ENCODE data around the gene PTPRA.

Gene PTPRA

DNA sequence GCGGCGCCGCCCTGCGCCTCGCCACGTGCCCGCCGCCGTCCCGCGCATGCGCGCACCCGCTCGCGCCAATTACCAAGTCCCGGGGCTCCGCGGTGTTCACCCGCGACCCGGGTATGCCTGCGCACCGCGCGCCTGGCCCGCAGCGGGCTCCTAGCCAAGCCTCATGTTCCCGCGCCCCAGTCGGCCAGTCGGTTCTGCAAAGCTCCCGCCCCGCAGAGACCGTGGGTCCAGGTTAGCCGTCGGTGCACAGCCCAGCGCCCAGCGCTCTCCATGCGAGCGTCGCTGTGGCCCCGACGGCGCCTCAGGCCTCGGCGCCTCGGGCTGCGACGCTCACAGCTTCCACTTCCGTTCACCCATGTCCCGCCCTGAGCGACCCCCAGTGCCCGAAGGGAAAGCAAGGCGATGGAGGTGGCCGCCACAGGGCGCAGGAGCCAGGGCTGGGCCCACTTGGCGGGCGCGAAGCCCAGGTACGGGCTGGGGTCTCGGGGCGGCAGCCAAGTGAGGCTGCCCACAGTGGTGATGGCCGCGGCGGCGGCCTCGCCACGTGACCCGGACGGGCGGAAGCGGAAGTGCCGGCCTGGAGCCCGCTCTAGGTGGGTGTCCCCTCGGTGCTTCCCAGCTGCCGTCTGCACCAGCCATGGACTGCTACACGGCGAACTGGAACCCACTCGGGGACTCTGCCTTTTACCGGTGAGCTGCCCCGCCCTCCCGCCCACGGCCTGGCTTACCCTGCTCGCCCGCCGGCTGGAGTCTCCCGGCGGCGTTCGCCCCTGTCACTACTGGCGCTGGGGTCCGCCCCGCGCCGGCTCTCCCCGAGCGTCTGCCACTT, 32.9 kb upstream of the PTPRA start, which contains the start of the genes PCED1A and VPS16:
TSS of gene PCED1A (minus strand) at position 518 of the 829 bp plus-strand sequence. CDS start 743 bp downstream, outside the sequence.
TSS of gene VPS16 (plus strand) at position 608 of the 829 bp plus-strand sequence. CDS start at position 638, 30 bp downstream.
- peak within 1 kb of the TSS; percentile 91 for H3K4me3 ChIP-seq (ENCODE audit: low read length)
- no peak for TF ChIP-seq ZNF274 (IDR thresholded peaks at IDR 0.05; ENCODE audit: low read depth, low read length)

GRCh38 chr20:2840967-2841531, 32.2 kb upstream of the PTPRA start:
- H3K4me3 ChIP-seq (ENCODE audit: low read length): peak overlapping the region; percentile 91
- no peak for TF ChIP-seq ZNF274 (IDR thresholded peaks at IDR 0.05; ENCODE audit: low read depth, low read length)

- no peak for TF ChIP-seq ZNF274 (IDR thresholded peaks at IDR 0.05; ENCODE audit: low read depth, low read length)
- H3K4me3 ChIP-seq (ENCODE audit: low read length): no peak overlapping the region
Measured at GRCh38 chr20:2845607-2846006, 27.7 kb upstream of the PTPRA start.

- no peak for TF ChIP-seq ZNF274 (IDR thresholded peaks at IDR 0.05; ENCODE audit: low read depth, low read length)
- H3K4me3 ChIP-seq (ENCODE audit: low read length): no peak overlapping the region
Measured at GRCh38 chr20:2846698-2847097, 26.6 kb upstream of the PTPRA start.

DNA sequence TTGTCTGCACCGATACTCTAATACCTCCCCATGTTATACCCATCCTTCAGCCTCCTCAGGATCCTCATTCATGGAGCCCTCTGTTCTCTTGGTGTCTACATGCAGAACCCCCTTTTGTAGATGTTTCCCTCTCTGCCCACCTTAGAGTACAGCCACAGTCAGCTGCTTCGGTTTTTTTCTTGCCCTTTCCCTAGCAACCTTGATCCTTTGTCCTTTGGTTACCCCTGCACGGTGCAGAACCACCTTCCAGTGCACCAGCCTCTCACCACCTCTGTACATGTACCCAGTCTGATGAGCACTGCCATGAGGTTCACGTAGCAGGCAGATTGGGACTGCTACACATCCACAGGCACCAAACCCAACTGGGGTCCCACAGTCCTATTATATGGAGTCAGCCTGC, 25.5 kb upstream of the PTPRA start:
- TF ChIP-seq ZNF274 (IDR thresholded peaks at IDR 0.05; ENCODE audit: low read depth, low read length): no peak
- no peak overlapping the region for H3K4me3 ChIP-seq (ENCODE audit: low read length)

DNA sequence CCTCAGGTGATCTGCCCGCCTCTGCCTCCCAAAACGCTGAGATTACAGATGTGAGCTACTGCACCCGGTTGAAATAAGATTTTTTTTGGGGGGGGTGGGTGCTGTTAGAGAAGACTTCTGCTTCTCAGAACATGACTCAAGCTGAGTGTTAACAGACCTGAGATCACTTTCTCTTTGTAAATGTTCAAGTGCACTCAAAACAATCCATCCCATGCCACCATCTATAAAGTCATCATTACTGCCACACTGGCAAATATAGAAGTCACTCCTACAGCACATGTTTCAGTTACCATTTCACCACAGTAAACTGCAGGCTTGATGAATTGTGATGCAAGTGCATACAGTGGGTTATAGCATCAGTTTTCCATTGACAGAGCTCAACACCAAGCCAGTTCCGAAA, 23.8 kb upstream of the PTPRA start:
- no peak overlapping the region for H3K4me3 ChIP-seq (ENCODE audit: low read length)
- TF ChIP-seq ZNF274 (IDR thresholded peaks at IDR 0.05; ENCODE audit: low read depth, low read length): no peak

GRCh38 chr20:2851086-2851485, 22.2 kb upstream of the PTPRA start:
- H3K4me3 ChIP-seq (ENCODE audit: low read length): no peak overlapping the region
- no peak for TF ChIP-seq ZNF274 (IDR thresholded peaks at IDR 0.05; ENCODE audit: low read depth, low read length)

GRCh38 chr20:2858591-2858990, 14.7 kb upstream of the PTPRA start:
- TF ChIP-seq ZNF274 (IDR thresholded peaks at IDR 0.05; ENCODE audit: low read depth, low read length): no peak
- H3K4me3 ChIP-seq (ENCODE audit: low read length): no peak overlapping the region

DNA sequence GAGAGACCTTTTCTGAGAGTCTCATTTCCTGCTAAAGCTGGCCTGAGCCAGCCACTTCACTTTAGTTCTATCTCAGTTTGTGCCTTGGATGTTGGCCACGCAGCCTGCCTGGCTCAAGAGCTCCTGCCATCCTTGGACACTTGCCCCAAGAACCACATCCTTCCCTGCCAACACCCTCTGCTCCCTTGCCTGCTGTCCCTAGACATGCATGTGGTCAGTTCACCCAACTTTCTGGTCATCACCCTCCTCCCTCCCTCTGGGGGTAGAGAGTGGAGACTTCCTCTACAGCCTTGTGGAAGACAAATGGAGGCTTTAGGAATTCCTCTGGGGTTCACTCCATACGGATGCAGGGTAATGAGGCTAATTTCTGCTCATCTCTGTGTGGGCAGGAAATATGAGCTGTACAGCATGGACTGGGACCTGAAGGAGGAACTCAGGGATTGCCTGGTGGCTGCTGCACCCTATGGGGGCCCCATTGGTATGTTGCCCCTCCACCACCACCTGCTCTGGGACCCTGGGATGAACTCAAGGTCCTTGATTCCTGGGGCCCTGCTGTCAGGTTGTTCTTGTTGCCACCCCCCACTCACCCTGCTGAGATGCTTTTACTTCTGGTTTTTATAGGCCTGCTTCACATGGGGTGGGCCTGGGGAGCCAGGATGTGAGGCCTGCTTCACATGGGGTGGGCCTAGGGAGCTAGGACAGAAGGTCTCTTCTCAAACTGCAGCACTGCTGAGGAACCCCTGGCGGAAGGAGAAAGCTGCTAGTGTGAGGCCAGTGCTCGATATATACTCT, 13.8 kb upstream of the PTPRA start:
- no peak for TF ChIP-seq ZNF274 (IDR thresholded peaks at IDR 0.05; ENCODE audit: low read depth, low read length)
- H3K4me3 ChIP-seq (ENCODE audit: low read length): no peak overlapping the region

DNA sequence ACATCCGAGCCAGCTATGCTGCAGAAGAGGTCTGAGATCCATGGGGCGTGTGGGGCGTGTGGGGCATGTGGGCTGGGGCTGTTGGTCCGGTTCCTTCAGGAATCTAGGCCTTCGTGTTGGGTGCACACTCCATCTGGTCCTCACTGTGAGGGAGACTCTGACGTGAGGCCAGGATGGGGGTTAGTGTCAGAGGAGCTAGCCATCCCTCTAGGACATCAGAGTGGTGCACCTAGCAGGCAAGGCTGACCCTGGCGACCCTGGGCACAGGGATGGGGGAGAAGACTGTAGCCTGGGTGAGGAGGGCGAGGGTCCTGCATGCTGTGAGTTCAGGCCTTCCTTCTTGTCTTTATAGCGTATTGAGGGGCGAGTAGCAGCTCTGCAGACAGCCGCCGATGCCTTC, 8.7 kb upstream of the PTPRA start:
- no peak for TF ChIP-seq ZNF274 (IDR thresholded peaks at IDR 0.05; ENCODE audit: low read depth, low read length)

GRCh38 chr20:2865101-2865500, 8.2 kb upstream of the PTPRA start:
- no peak for TF ChIP-seq ZNF274 (IDR thresholded peaks at IDR 0.05; ENCODE audit: low read depth, low read length)
- H3K4me3 ChIP-seq (ENCODE audit: low read length): no peak overlapping the region

More for the DNA sequence above, 8.7 kb upstream of the PTPRA start:
- H3K4me3 ChIP-seq (ENCODE audit: low read length): no peak overlapping the region

GRCh38 chr20:2865630-2866029, 7.7 kb upstream of the PTPRA start:
- TF ChIP-seq ZNF274 (IDR thresholded peaks at IDR 0.05; ENCODE audit: low read depth, low read length): no peak
- H3K4me3 ChIP-seq (ENCODE audit: low read length): no peak overlapping the region

- no peak overlapping the region for H3K4me3 ChIP-seq (ENCODE audit: low read length)
- TF ChIP-seq ZNF274 (IDR thresholded peaks at IDR 0.05; ENCODE audit: low read depth, low read length): no peak
Measured at GRCh38 chr20:2866236-2866635, 7.0 kb upstream of the PTPRA start.

DNA sequence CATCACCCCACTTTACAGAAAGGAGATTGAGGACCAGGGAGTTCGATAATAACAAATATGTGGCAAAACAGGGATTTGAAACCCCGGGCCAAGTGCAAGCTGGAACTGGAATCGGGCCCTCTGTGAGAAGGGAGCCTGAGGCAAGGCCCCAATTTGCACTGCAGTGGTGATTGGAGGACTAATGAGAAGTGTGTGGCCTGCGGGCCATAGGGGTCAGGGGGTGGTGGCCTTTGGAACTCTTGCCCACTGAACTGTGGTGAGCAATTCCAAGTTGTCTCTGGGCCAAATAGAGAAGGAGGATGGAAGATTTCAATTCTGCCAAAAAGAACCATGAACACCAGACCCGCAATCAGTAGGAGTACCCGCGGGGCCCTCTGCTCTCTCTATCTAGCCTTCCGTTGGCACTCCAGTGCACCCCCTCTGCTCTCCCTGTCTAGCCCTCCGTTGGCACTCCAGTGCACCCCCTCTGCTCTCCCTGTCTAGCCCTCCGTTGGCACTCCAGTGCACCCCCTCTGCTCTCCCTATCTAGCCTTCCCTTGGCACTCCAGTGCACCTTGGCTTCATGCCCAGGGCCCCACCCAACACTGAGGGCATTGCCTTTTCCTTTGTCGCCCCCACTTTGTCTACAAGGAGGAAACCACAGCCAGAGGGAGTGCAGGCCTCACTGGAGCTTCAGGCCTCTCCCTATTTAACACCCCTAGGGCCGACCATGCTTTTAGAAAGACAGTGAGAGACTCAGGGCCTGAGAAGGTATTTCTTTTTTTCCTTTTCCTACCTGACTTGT, 6.0 kb upstream of the PTPRA start:
- no peak for TF ChIP-seq ZNF274 (IDR thresholded peaks at IDR 0.05; ENCODE audit: low read depth, low read length)
- H3K4me3 ChIP-seq (ENCODE audit: low read length): no peak overlapping the region

All from GM08714 (cell line).